MM.1S (cell line): ENCODE results near the gene C19orf38.

Experiments used
- DNase-seq: peaks from one replicate; pipeline ENCODE4 v3.0.0-alpha.2; 2015
- H2AFZ ChIP-seq: fragments of 300-600 bp; sonication (generic); 2 replicates; pipeline ENCODE4 v1.6.0; 2016; ENCODE audit warnings: antibody characterized with exemption, low read length
- H3F3A ChIP-seq: fragments of 300-600 bp; sonication (generic); 2 replicates; pipeline ENCODE4 v1.6.1; 2016; ENCODE audit warnings: mild to moderate bottlenecking, antibody characterized with exemption, low read length, moderate library complexity, mixed read lengths; ENCODE audit not compliant: insufficient read depth
- H3K27ac ChIP-seq: fragments of 300-600 bp; sonication (generic); 2 replicates; pipeline ENCODE4 v1.5.1; 2016; ENCODE audit warnings: mild to moderate bottlenecking, low read length
- H3K27me3 ChIP-seq: fragments of 300-600 bp; sonication (generic); replicated peaks from 2 replicates; pipeline ENCODE4 v1.6.0; 2016; ENCODE audit warnings: low read length; ENCODE audit not compliant: insufficient read depth
- H3K36me3 ChIP-seq: fragments of 300-600 bp; sonication (generic); replicated peaks from 2 replicates; pipeline ENCODE4 v1.6.1; 2016; ENCODE audit warnings: mild to moderate bottlenecking, low read length, mixed read lengths; ENCODE audit not compliant: insufficient read depth
- H3K4me1 ChIP-seq: fragments of 300-600 bp; sonication (generic); 2 replicates; pipeline ENCODE4 v1.6.1; 2016; ENCODE audit warnings: low read length, mixed read lengths
- H3K4me2 ChIP-seq: fragments of 300-600 bp; sonication (generic); 2 replicates; pipeline ENCODE4 v1.6.0; 2016; ENCODE audit warnings: low read depth, low read length
- H3K4me3 ChIP-seq: fragments of 300-600 bp; sonication (generic); 2 replicates; pipeline ENCODE4 v1.5.1; 2016; ENCODE audit warnings: low read length, mixed read lengths
- H3K79me2 ChIP-seq: fragments of 300-600 bp; sonication (generic); 2 replicates; pipeline ENCODE4 v1.6.1; 2016; ENCODE audit warnings: mixed run types, low read length, mixed read lengths
- H3K9ac ChIP-seq: fragments of 300-600 bp; sonication (generic); 2 replicates; pipeline ENCODE4 v1.6.1; 2016; ENCODE audit warnings: low read length, mixed read lengths
- H3K9me2 ChIP-seq: fragments of 300-600 bp; sonication (generic); replicated peaks from 2 replicates; pipeline ENCODE4 v1.6.1; 2016; ENCODE audit warnings: mild to moderate bottlenecking, low read length, mixed read lengths; ENCODE audit not compliant: insufficient read depth
- H3K9me3 ChIP-seq: fragments of 300-600 bp; sonication (generic); replicated peaks from 2 replicates; pipeline ENCODE4 v1.6.1; 2016; ENCODE audit warnings: mild to moderate bottlenecking, low read length, mixed read lengths; ENCODE audit not compliant: insufficient read depth
- H4K20me1 ChIP-seq: fragments of 300-600 bp; sonication (generic); 2 replicates; pipeline ENCODE4 v1.6.1; 2016; ENCODE audit warnings: mild to moderate bottlenecking, low read length, moderate library complexity, mixed read lengths; ENCODE audit not compliant: insufficient read depth
- CTCF ChIP-seq: fragments of 300-600 bp; sonication (generic); IDR thresholded peaks from 2 replicates; pipeline ENCODE4 v1.5.1; 2016; ENCODE audit warnings: antibody characterized with exemption, low read length, mixed read lengths
- EZH2 ChIP-seq: fragments of 300-600 bp; sonication (generic); optimal IDR thresholded peaks from 2 replicates; pipeline ENCODE3; 2017; ENCODE audit warnings: low read depth, mild to moderate bottlenecking, antibody characterized with exemption, low read length, mixed read lengths
- EZH2phosphoT487 ChIP-seq: fragments of 300-600 bp; sonication (generic); IDR thresholded peaks from 2 replicates; pipeline ENCODE4 v1.6.1; 2018; ENCODE audit warnings: antibody characterized with exemption, low read length

C19orf38 gene

DNA sequence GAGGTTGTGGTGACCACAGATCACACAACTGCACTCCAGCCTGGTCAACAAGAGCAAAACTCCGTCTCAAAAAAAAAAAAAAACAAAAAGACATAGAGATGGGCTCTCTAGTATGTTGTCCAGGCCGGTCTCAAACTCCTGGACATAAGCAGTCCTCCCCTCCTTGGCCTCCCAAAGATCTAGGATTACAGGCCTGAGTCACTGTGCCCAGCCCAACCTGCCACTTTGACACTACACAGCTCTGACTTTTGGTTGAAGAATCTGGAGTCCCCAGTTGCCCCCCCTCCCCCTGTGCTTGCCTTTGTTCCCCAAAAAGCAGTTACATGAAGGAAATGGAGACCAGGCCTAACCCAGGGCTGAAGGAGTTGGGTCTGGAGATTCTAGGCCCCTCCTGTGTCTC, 36.1 kb downstream of the C19orf38 start:
- peaks cover 80% of the 10 kb centered on the region for H3K79me2 ChIP-seq
- H3K36me3 ChIP-seq = no peaks in the 10 kb centered on the region
- no peaks in the 10 kb centered on the region for H3K9me3 ChIP-seq
- H3K4me2 ChIP-seq = no peak overlapping the region
- H3F3A ChIP-seq = no peaks in the 10 kb centered on the region; the same call in 1 of the 2 replicates
- H3K4me3 ChIP-seq = no peak overlapping the region
- H3K4me1 ChIP-seq = peaks cover 7% of the 10 kb centered on the region
- no peak for TF ChIP-seq EZH2phosphoT487
- TF ChIP-seq CTCF = no peak
- TF ChIP-seq EZH2 = no peak
- no peak overlapping the region for H3K9ac ChIP-seq
- no peaks in the 10 kb centered on the region for H3K9me2 ChIP-seq
- DNase-seq = no peak
- H3K27me3 ChIP-seq = no peaks in the 10 kb centered on the region
- H2AFZ ChIP-seq = no peak overlapping the region
- H4K20me1 ChIP-seq = no peaks in the 10 kb centered on the region
- H3K27ac ChIP-seq = no peak overlapping the region

GRCh38 chr19:10885201-10886169, 37.3 kb downstream of the C19orf38 start:
- H3F3A ChIP-seq = no peaks in the 10 kb centered on the region; the same call in 1 of the 2 replicates
- H3K9me2 ChIP-seq = no peaks in the 10 kb centered on the region
- TF ChIP-seq CTCF (no peak), EZH2phosphoT487 (no peak), EZH2 (no peak)
- no peaks in the 10 kb centered on the region for H3K27me3 ChIP-seq
- no peaks in the 10 kb centered on the region for H3K36me3 ChIP-seq
- no peaks in the 10 kb centered on the region for H3K9me3 ChIP-seq
- H3K27ac ChIP-seq = no peak overlapping the region
- peaks cover 73% of the 10 kb centered on the region for H3K79me2 ChIP-seq
- H3K4me1 ChIP-seq = no peaks in the 10 kb centered on the region
- no peak overlapping the region for H2AFZ ChIP-seq
- H3K4me2 ChIP-seq = no peak overlapping the region
- no peak overlapping the region for H3K4me3 ChIP-seq
- H4K20me1 ChIP-seq = no peaks in the 10 kb centered on the region
- H3K9ac ChIP-seq = no peak overlapping the region
- no peak for DNase-seq

GRCh38 chr19:10887616-10888367, 39.6 kb downstream of the C19orf38 start:
- DNase-seq = no peak
- Histone ChIP-seq H3K27ac (no peak overlapping the region), H3K9me2 (no peaks in the 10 kb centered on the region), H3K4me3 (no peak overlapping the region), H3K27me3 (no peaks in the 10 kb centered on the region), H4K20me1 (no peaks in the 10 kb centered on the region), H3K9ac (no peak overlapping the region), H3K4me1 (no peaks in the 10 kb centered on the region), H3K36me3 (no peaks in the 10 kb centered on the region), H3F3A (no peaks in the 10 kb centered on the region), H2AFZ (no peak overlapping the region), H3K4me2 (no peak overlapping the region), H3K9me3 (no peaks in the 10 kb centered on the region), H3K79me2 (peaks cover 70% of the 10 kb centered on the region)
- TF ChIP-seq CTCF (no peak), EZH2 (no peak), EZH2phosphoT487 (no peak)
